ENCODE measurements around the gene NUPR2. TPM values are rescaled to one million over a fixed set of nuclear protein-coding genes. Genes with fewer than 3 reads are reported as not detected.
"Not testable (repeated sequence)": the region's sequence is repeated elsewhere in the genome, so short reads cannot be mapped to it uniquely, and the experiment has no call there.

NUPR2 gene
- total RNA-seq, 4 donors from 2014 or later, result 2.0 to 7.5 (median 6.1) TPM; not detected in 1

GRCh38 chr7:56087445-56087844, 28.8 kb downstream of the NUPR2 start:
- intact Hi-C loops (cut with DNase I; ENCODE audit: low total_unique reads), result no loop called here
- no peak overlapping the region for H3K4me3 ChIP-seq (ENCODE audit: low read depth, poor library complexity, severe bottlenecking)
- no peak for DNase-seq (ENCODE audit: low spot score in 2 of 2)
- TF ChIP-seq CTCF (IDR thresholded peaks at IDR 0.05), result no peak
- TF ChIP-seq POLR2A (IDR thresholded peaks at IDR 0.05), result no peak
- WGBS, 2 donors, result 93 to 95% methylated on average over 3 to 16 of the region's 16 CpGs

- DNase-seq (ENCODE audit: low spot score in 2 of 2), result no peak
- no peak overlapping the region for H3K4me3 ChIP-seq (ENCODE audit: low read depth, poor library complexity, severe bottlenecking)
- TF ChIP-seq POLR2A (IDR thresholded peaks at IDR 0.05) (no peak), CTCF (IDR thresholded peaks at IDR 0.05) (no peak)
- intact Hi-C loops (cut with DNase I; ENCODE audit: low total_unique reads), result no loop called here
- 94 to 95% methylated on average over 7 of the region's 7 CpGs for WGBS, 2 donors
These were observed 29.5 kb downstream of the NUPR2 start for GRCh38 chr7:56086761-56087160.

- no peak overlapping the region for H3K4me3 ChIP-seq (ENCODE audit: low read depth, poor library complexity, severe bottlenecking)
- intact Hi-C loops (cut with DNase I; ENCODE audit: low total_unique reads), result no loop called here
- no peak for DNase-seq (ENCODE audit: low spot score in 2 of 2)
- no peak for TF ChIP-seq CTCF (IDR thresholded peaks at IDR 0.05)
- WGBS, 2 donors, result 52% methylated on average over 13 of the region's 13 CpGs
These were observed 32.9 kb downstream of the NUPR2 start for GRCh38 chr7:56083150-56083785.

GRCh38 chr7:56081626-56082340, 34.4 kb downstream of the NUPR2 start:
- 91 to 92% methylated on average over 29 of the region's 29 CpGs for WGBS, 2 donors
- H3K4me3 ChIP-seq (ENCODE audit: low read depth, poor library complexity, severe bottlenecking), result no peak overlapping the region
- intact Hi-C loops (cut with DNase I; ENCODE audit: low total_unique reads), result no loop called here
- TF ChIP-seq CTCF (IDR thresholded peaks at IDR 0.05), result no peak
- no peak for TF ChIP-seq POLR2A (IDR thresholded peaks at IDR 0.05)
- no peak for DNase-seq (ENCODE audit: low spot score in 2 of 2)

GRCh38 chr7:56080726-56081435, 35.3 kb downstream of the NUPR2 start:
- H3K4me3 ChIP-seq (ENCODE audit: low read depth, poor library complexity, severe bottlenecking); DNase-seq (ENCODE audit: low spot score in 2 of 2); intact Hi-C loops (cut with DNase I; ENCODE audit: low total_unique reads): not testable (repeated sequence)
- WGBS, 2 donors, result 92 to 94% methylated on average over 26 to 28 of the region's 28 CpGs

All from lower leg skin (tissue), 4 donors.